ENCODE data around the gene CYP2D6. TPM values are rescaled to one million over a fixed set of nuclear protein-coding genes. Genes with fewer than 3 reads are reported as not detected.
"Not testable (repeated sequence)": the region's sequence is repeated elsewhere in the genome, so short reads cannot be mapped to it uniquely, and the experiment has no call there.

Gene CYP2D6
- total and polyA plus RNA-seq, 7 experiments from 2014 or later, result 0.11 to 13.3 (median 10.9) TPM; not detected in 1

DNA sequence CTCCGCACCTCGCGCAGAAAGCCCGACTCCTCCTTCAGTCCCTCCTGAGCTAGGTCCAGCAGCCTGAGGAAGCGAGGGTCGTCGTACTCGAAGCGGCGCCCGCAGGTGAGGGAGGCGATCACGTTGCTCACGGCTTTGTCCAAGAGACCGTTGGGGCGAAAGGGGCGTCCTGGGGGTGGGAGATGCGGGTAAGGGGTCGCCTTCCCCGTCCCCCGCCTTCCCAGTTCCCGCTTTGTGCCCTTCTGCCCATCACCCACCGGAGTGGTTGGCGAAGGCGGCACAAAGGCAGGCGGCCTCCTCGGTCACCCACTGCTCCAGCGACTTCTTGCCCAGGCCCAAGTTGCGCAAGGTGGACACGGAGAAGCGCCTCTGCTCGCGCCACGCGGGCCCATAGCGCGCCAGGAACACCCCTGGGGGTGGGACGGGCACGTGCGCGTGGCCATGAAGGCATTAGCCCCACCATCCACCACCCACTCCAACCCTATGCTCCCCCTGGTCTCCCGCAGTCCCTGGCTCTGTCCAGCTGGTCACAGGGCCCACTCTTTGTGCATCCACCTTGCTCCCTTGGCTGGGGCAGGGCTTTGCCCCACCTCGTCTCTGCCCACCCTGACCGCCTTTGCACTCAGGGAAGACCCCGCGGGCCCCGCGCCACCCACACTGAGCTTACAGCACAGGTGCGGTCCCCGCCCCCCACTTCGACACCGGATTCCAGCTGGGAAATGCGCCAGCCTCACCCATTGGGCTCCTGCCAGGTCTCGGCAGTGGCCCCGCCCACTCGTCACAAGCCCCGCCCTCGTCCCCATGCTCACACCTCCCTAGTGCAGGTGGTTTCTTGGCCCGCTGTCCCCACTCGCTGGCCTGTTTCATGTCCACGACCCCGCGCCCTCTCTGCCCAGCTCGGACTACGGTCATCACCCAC is 1.6 kb downstream of the CYP2D6 start:
- H3K4me3 ChIP-seq (ENCODE audit: low read length); H3K27ac Mint-ChIP-seq; CTCF ChIA-PET; H3K4me1 Mint-ChIP-seq; H3K9me3 Mint-ChIP-seq; H3K4me1 ChIP-seq (ENCODE audit: control insufficient read depth in 2 of 2, insufficient read depth in 2 of 2, low read length in 2 of 2); H3K36me3 ChIP-seq (ENCODE audit: control insufficient read depth in 2 of 3, insufficient read depth in 3 of 3, low read length in 3 of 3); DNase-seq; H3K27me3 Mint-ChIP-seq; POLR2A ChIA-PET; ATAC-seq; H3K36me3 Mint-ChIP-seq; H3K27me3 ChIP-seq (ENCODE audit: control insufficient read depth in 2 of 2, insufficient read depth in 2 of 2, low read length in 2 of 2); H3K27ac ChIP-seq (ENCODE audit: low read depth, low read length); intact Hi-C loops (cut with micrococcal nuclease); H3K9me3 ChIP-seq (ENCODE audit: control insufficient read depth in 2 of 3, low read length in 3 of 3): not testable (repeated sequence)
- peak overlapping the region in 1 of 10 donors; percentile 21 for H3K4me3 Mint-ChIP-seq

DNA sequence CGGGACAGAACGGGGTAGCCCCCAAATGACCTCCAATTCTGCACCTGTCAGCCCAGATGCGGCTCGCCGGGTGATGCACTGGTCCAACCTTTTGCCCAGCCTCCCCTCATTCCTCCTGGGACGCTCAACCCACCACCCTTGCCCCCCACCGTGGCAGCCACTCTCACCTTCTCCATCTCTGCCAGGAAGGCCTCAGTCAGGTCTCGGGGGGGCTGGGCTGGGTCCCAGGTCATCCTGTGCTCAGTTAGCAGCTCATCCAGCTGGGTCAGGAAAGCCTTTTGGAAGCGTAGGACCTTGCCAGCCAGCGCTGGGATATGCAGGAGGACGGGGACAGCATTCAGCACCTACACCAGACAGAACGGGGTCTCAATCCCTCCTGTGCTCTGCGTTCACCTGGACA is 2.6 kb downstream of the CYP2D6 start:
- H3K27ac ChIP-seq (ENCODE audit: low read depth, low read length); H3K4me3 Mint-ChIP-seq; intact Hi-C loops (cut with micrococcal nuclease); ATAC-seq; DNase-seq; H3K4me1 Mint-ChIP-seq; POLR2A ChIA-PET; H3K27me3 Mint-ChIP-seq; H3K27me3 ChIP-seq (ENCODE audit: control insufficient read depth in 2 of 2, insufficient read depth in 2 of 2, low read length in 2 of 2); H3K9me3 Mint-ChIP-seq; H3K4me1 ChIP-seq (ENCODE audit: control insufficient read depth in 2 of 2, insufficient read depth in 2 of 2, low read length in 2 of 2); H3K36me3 Mint-ChIP-seq; H3K9me3 ChIP-seq (ENCODE audit: control insufficient read depth in 2 of 3, low read length in 3 of 3); H3K4me3 ChIP-seq (ENCODE audit: low read length); CTCF ChIA-PET; H3K36me3 ChIP-seq (ENCODE audit: control insufficient read depth in 2 of 3, insufficient read depth in 3 of 3, low read length in 3 of 3): not testable (repeated sequence)
- H3K27ac Mint-ChIP-seq, result peak overlapping the region in 1 of 9 donors; percentile 38

- no peak overlapping the region for H3K27ac Mint-ChIP-seq
- no peaks in the 10 kb centered on the region for H3K27me3 Mint-ChIP-seq
- H3K9me3 ChIP-seq (ENCODE audit: control insufficient read depth in 2 of 3, low read length in 3 of 3), result no peaks in the 10 kb centered on the region
- H3K9me3 Mint-ChIP-seq, result no peaks in the 10 kb centered on the region
- ChIA-PET CTCF (no interaction called here), POLR2A (no interaction called here)
- H3K4me1 ChIP-seq (ENCODE audit: control insufficient read depth in 2 of 2, insufficient read depth in 2 of 2, low read length in 2 of 2), result no peaks in the 10 kb centered on the region
- H3K4me3 Mint-ChIP-seq, result no peak overlapping the region
- H3K4me3 ChIP-seq (ENCODE audit: low read length), result no peak overlapping the region
- no peak for DNase-seq
- H3K36me3 ChIP-seq (ENCODE audit: control insufficient read depth in 2 of 3, insufficient read depth in 3 of 3, low read length in 3 of 3), result no peaks in the 10 kb centered on the region
- intact Hi-C loops (cut with micrococcal nuclease), result no loop called here
- H3K27me3 ChIP-seq (ENCODE audit: control insufficient read depth in 2 of 2, insufficient read depth in 2 of 2, low read length in 2 of 2), result no peaks in the 10 kb centered on the region
- no peaks in the 10 kb centered on the region for H3K36me3 Mint-ChIP-seq
- peaks cover 0 to 6% (median under 1%) of the 10 kb centered on the region in 7 donors for H3K4me1 Mint-ChIP-seq
- no peak for ATAC-seq
- H3K27ac ChIP-seq (ENCODE audit: low read depth, low read length), result no peak overlapping the region
Observed at GRCh38 chr22:42127606-42128005, 3.0 kb downstream of the CYP2D6 start.

- H3K9me3 ChIP-seq (ENCODE audit: control insufficient read depth in 2 of 3, low read length in 3 of 3); CTCF ChIA-PET; H3K27me3 Mint-ChIP-seq; H3K27ac Mint-ChIP-seq; H3K4me3 ChIP-seq (ENCODE audit: low read length); H3K4me3 Mint-ChIP-seq; ATAC-seq; H3K36me3 Mint-ChIP-seq; intact Hi-C loops (cut with micrococcal nuclease); H3K9me3 Mint-ChIP-seq; H3K27me3 ChIP-seq (ENCODE audit: control insufficient read depth in 2 of 2, insufficient read depth in 2 of 2, low read length in 2 of 2); H3K27ac ChIP-seq (ENCODE audit: low read depth, low read length); H3K36me3 ChIP-seq (ENCODE audit: control insufficient read depth in 2 of 3, insufficient read depth in 3 of 3, low read length in 3 of 3); DNase-seq: not testable (repeated sequence)
- POLR2A ChIA-PET, result interaction anchor here (0.7 kb wide), 1 partner anchor 84 kb away, joined by 3 read pairs; no protein-coding TSS in a partner anchor
- peaks cover 16 to 18% of the 10 kb centered on the region in 2 donors for H3K4me1 ChIP-seq (ENCODE audit: control insufficient read depth in 2 of 2, insufficient read depth in 2 of 2, low read length in 2 of 2)
- H3K4me1 Mint-ChIP-seq, result peaks cover 31 to 42% (median 40%) of the 10 kb centered on the region in 7 donors
Observed at GRCh38 chr22:42123529-42123928, 7.1 kb downstream of the CYP2D6 start.

- H3K4me3 ChIP-seq (ENCODE audit: low read length), result peak overlapping the region; percentile 9
- POLR2A ChIA-PET, result interaction anchor here (0.7 to 0.9 kb wide), 3 partner anchors 31 to 1566 kb away, joined by 3 to 4 read pairs (median 3); no protein-coding TSS in a partner anchor
Observed at GRCh38 chr22:42120231-42121021, 10.2 kb downstream of the CYP2D6 start.

DNA sequence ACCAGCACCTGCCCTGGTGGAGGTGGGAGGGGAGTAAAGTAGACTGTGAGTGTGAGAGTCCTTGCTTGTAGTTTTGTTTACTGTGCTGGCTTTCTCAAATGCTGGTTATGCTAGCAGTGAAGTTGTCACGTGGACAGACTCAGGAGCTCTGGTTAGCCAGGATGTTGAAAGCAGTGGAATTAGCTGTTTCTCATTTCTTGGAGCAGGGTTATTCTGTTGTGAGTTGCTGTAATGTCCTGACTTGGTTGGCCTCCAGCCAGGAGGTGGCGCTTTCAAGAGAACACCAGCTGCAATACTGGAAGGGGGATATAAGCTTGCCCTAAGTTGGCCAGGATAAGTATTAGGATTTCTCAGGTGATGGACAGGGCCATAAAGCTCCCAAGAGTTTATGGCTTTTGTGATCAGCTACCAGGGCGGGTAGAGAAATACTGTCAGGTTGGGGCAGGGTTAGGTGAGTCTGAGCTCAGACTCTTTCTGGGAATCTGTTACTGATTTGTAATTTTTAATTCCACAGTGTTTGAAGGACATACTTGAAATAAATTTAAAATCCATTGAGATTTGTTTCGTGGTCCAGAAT is 13.7 kb downstream of the CYP2D6 start:
- intact Hi-C loops (cut with micrococcal nuclease), result no loop called here
- Mint-ChIP-seq H3K4me3 (no peak overlapping the region), H3K36me3 (peaks cover 5 to 31% (median 18%) of the 10 kb centered on the region in 5 donors), H3K9me3 (peaks cover 0 to 32% (median 14%) of the 10 kb centered on the region in 11 donors), H3K4me1 (peaks cover 26 to 42% (median 36%) of the 10 kb centered on the region in 7 donors), H3K27ac (no peak overlapping the region), H3K27me3 (no peaks in the 10 kb centered on the region)
- H3K4me1 ChIP-seq (ENCODE audit: control insufficient read depth in 2 of 2, insufficient read depth in 2 of 2, low read length in 2 of 2), result peaks cover 16 to 18% of the 10 kb centered on the region in 2 donors
- POLR2A ChIA-PET, result interaction anchor here (0.9 kb wide), 1 partner anchor 26 kb away, joined by 6 read pairs; the partner anchor contains the start of gene NDUFA6
- H3K9me3 ChIP-seq (ENCODE audit: control insufficient read depth in 2 of 3, low read length in 3 of 3), result peaks cover 0 to 18% (median 4%) of the 10 kb centered on the region in 3 experiments
- no peak for ATAC-seq
- no peak overlapping the region for H3K4me3 ChIP-seq (ENCODE audit: low read length)
- H3K27me3 ChIP-seq (ENCODE audit: control insufficient read depth in 2 of 2, insufficient read depth in 2 of 2, low read length in 2 of 2), result no peaks in the 10 kb centered on the region
- DNase-seq, result no peak
- CTCF ChIA-PET, result interaction anchor here (1.0 to 1.1 kb wide), 2 partner anchors 27 to 36 kb away, joined by 3 read pairs; partner anchors contain the start of gene NDUFA6
- H3K36me3 ChIP-seq (ENCODE audit: control insufficient read depth in 2 of 3, insufficient read depth in 3 of 3, low read length in 3 of 3), result no peaks in the 10 kb centered on the region
- no peak overlapping the region for H3K27ac ChIP-seq (ENCODE audit: low read depth, low read length)

More at GRCh38 chr22:42120231-42121021, 10.2 kb downstream of the CYP2D6 start:
- H3K4me3 Mint-ChIP-seq, result peak overlapping the region; percentile 68 to 91 (median 84)
- DNase-seq (peak in 8 of 9 donors; percentile 48 to 77 (median 66)), ATAC-seq (peak; percentile 89)
- H3K36me3 ChIP-seq (ENCODE audit: control insufficient read depth in 2 of 3, insufficient read depth in 3 of 3, low read length in 3 of 3); H3K27me3 ChIP-seq (ENCODE audit: control insufficient read depth in 2 of 2, insufficient read depth in 2 of 2, low read length in 2 of 2); H3K9me3 ChIP-seq (ENCODE audit: control insufficient read depth in 2 of 3, low read length in 3 of 3); H3K27me3 Mint-ChIP-seq: not testable (repeated sequence)
- peaks cover 0 to 20% (median 8%) of the 10 kb centered on the region in 5 donors for H3K36me3 Mint-ChIP-seq
- intact Hi-C loops (cut with micrococcal nuclease), result loop anchor here (2.0 kb wide), 1 partner anchor 30 kb away; the partner anchor contains the start of gene NDUFA6 (in 2 of the 2)
- H3K9me3 Mint-ChIP-seq, result peaks cover 0 to 17% (median 2%) of the 10 kb centered on the region in 11 donors
- peaks cover 16 to 18% of the 10 kb centered on the region in 2 donors for H3K4me1 ChIP-seq (ENCODE audit: control insufficient read depth in 2 of 2, insufficient read depth in 2 of 2, low read length in 2 of 2)
- H3K27ac Mint-ChIP-seq, result peak overlapping the region; percentile 72 to 92 (median 84)
- peaks cover 28 to 50% (median 43%) of the 10 kb centered on the region in 7 donors for H3K4me1 Mint-ChIP-seq
- H3K27ac ChIP-seq (ENCODE audit: low read depth, low read length), result peak overlapping the region; percentile 16
- CTCF ChIA-PET, result interaction anchor here (0.7 to 1.0 kb wide), 2 partner anchors 44 to 195 kb away, joined by 3 read pairs; no protein-coding TSS in a partner anchor

Data from naive thymus-derived CD4-positive, alpha-beta T cell (primary cell).